Lower lobe of right lung (tissue), 2 donors: ENCODE results near the gene CLDND1. TPM values are rescaled to one million over a fixed set of nuclear protein-coding genes. Genes with fewer than 3 reads are reported as not detected.

ENCODE experiments used
- ATAC-seq, 2 donors: fragments of 200-7000 bp; cut with Tn5 transposase; one replicate each; pipeline ENCODE4 v1.9.1; 2020 to 2022; ENCODE audit warnings: mild to moderate bottlenecking in 2 of 2, moderate library complexity in 2 of 2
- DNase-seq: peaks from one replicate; pipeline ENCODE4 v3.0.0-alpha.2; 2020
- H3K27ac ChIP-seq: fragments of 200-600 bp; one replicate; pipeline ENCODE4 v1.8.0; 2022
- H3K27me3 ChIP-seq: fragments of 200-600 bp; one replicate; pipeline ENCODE4 v1.8.0; 2022; ENCODE audit warnings: low read depth
- H3K36me3 ChIP-seq: fragments of 200-600 bp; one replicate; pipeline ENCODE4 v1.8.0; 2022; ENCODE audit warnings: mild to moderate bottlenecking
- H3K4me1 ChIP-seq: fragments of 200-600 bp; one replicate; pipeline ENCODE4 v1.8.0; 2022
- H3K4me3 ChIP-seq: fragments of 200-600 bp; one replicate; pipeline ENCODE4 v1.8.0; 2022; ENCODE audit warnings: mild to moderate bottlenecking
- H3K9me3 ChIP-seq: fragments of 200-600 bp; one replicate; pipeline ENCODE4 v1.8.0; 2022
- intact Hi-C: fragments of 100-400 bp; cut with DNase I; formaldehyde crosslinking; loops from one replicate; pipeline ENCODE4 v1.11.0; 2022
- total RNA-seq: library from RNA; stranded (reverse); fragmentation: NEBNext Ultra II Directional; extraction: Animal tissue kit (Norgen Biotek cat#: 25700); gene quantifications from one replicate; pipeline ENCODE4 v1.2.1, GENCODE V29; 2021
- TF ChIP-seq, protein P1 (sequence below): fragments of 200-600 bp; IDR thresholded peaks from one replicate; pipeline ENCODE4 v1.8.0; 2022; ENCODE audit warnings: antibody characterized with exemption, mild to moderate bottlenecking
- donor health status: DM: no; HTN: yes; CAD: no; lungs with severe emphysema.

CLDND1 gene
- total RNA-seq, 1 donor from 2014 or later, result 91.2 TPM

- TF ChIP-seq, protein P1, sequence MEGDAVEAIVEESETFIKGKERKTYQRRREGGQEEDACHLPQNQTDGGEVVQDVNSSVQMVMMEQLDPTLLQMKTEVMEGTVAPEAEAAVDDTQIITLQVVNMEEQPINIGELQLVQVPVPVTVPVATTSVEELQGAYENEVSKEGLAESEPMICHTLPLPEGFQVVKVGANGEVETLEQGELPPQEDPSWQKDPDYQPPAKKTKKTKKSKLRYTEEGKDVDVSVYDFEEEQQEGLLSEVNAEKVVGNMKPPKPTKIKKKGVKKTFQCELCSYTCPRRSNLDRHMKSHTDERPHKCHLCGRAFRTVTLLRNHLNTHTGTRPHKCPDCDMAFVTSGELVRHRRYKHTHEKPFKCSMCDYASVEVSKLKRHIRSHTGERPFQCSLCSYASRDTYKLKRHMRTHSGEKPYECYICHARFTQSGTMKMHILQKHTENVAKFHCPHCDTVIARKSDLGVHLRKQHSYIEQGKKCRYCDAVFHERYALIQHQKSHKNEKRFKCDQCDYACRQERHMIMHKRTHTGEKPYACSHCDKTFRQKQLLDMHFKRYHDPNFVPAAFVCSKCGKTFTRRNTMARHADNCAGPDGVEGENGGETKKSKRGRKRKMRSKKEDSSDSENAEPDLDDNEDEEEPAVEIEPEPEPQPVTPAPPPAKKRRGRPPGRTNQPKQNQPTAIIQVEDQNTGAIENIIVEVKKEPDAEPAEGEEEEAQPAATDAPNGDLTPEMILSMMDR, result no peak
- DNase-seq, result no peak
- no peaks in the 10 kb centered on the region for H3K4me1 ChIP-seq
- no peaks in the 10 kb centered on the region for H3K27me3 ChIP-seq
- intact Hi-C loops, result no loop called here
- no peak overlapping the region for H3K27ac ChIP-seq
- no peaks in the 10 kb centered on the region for H3K9me3 ChIP-seq
- peaks cover 36% of the 10 kb centered on the region for H3K36me3 ChIP-seq
- no peak overlapping the region for H3K4me3 ChIP-seq
- ATAC-seq, result no peak
Measured at GRCh38 chr3:98513091-98513511, 9.6 kb downstream of the CLDND1 start.

GRCh38 chr3:98512576-98512975, 10.1 kb downstream of the CLDND1 start:
- Histone ChIP-seq H3K27ac (no peak overlapping the region), H3K36me3 (peaks cover 32% of the 10 kb centered on the region), H3K4me1 (no peaks in the 10 kb centered on the region), H3K9me3 (no peaks in the 10 kb centered on the region), H3K27me3 (no peaks in the 10 kb centered on the region), H3K4me3 (no peak overlapping the region)
- intact Hi-C loops, result no loop called here
- no peak for DNase-seq
- TF ChIP-seq, protein P1, result no peak
- ATAC-seq, result no peak

DNA sequence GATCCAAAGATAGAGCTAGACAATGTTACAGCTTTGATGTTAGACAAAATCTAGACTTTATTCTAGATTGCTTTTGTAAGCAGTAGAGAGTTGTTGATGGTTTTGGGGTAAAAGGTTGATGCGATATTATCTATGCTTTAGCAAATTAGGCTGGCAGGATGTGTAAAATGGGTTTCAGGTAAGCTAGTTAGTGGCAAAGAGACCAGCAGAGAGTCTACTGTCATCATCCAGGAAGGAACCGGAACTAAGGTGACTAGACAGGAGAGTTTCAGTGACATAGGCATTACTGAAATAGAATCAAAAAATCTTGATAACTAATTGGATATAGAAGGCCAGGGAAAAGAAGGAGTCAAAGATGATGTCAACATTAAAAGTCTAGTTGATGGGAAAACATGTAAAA, 14.1 kb downstream of the CLDND1 start:
- DNase-seq, result no peak
- Histone ChIP-seq H3K4me1 (no peaks in the 10 kb centered on the region), H3K4me3 (no peak overlapping the region), H3K36me3 (no peaks in the 10 kb centered on the region), H3K27ac (no peak overlapping the region), H3K9me3 (no peaks in the 10 kb centered on the region), H3K27me3 (no peaks in the 10 kb centered on the region)
- intact Hi-C loops, result no loop called here
- no peak for ATAC-seq
- TF ChIP-seq, protein P1, result no peak

DNA sequence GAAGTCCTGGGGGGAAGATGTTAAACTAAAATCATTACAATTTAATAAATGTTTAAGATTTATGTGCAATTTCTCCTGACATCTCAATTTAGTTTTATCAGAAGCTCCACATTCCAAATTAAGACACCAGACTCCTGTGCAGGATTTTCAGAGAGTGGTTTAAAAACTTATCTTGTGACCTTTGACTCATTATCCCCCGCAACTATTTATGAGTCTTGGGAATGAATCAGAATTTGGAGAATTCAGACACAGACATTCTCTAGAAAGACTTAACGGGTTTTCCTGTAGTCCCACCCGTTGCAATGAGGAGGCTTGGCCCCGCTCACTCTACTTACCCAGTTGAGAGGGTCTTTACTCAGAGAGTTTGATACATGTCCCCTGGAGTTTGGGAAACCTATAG, 18.2 kb downstream of the CLDND1 start:
- intact Hi-C loops, result no loop called here
- no peak for ATAC-seq

GRCh38 chr3:98501863-98502576, 20.7 kb downstream of the CLDND1 start:
- no peak for ATAC-seq
- TF ChIP-seq, protein P1, result no peak

More for the DNA sequence above, 18.2 kb downstream of the CLDND1 start:
- Histone ChIP-seq H3K4me3 (no peak overlapping the region), H3K4me1 (no peaks in the 10 kb centered on the region), H3K36me3 (no peaks in the 10 kb centered on the region), H3K9me3 (no peaks in the 10 kb centered on the region), H3K27ac (no peak overlapping the region), H3K27me3 (no peaks in the 10 kb centered on the region)
- TF ChIP-seq, protein P1, result no peak
- DNase-seq, result no peak

More at GRCh38 chr3:98501863-98502576, 20.7 kb downstream of the CLDND1 start:
- H3K36me3 ChIP-seq, result no peaks in the 10 kb centered on the region
- no peaks in the 10 kb centered on the region for H3K4me1 ChIP-seq
- H3K4me3 ChIP-seq, result no peak overlapping the region
- no peak for DNase-seq
- no peaks in the 10 kb centered on the region for H3K9me3 ChIP-seq
- no peaks in the 10 kb centered on the region for H3K27me3 ChIP-seq
- intact Hi-C loops, result no loop called here
- no peak overlapping the region for H3K27ac ChIP-seq
